ENCODE measurements around the gene HSF2.
A peak's percentile ranks its signal among the peaks of the same experiment; 100 is the strongest.

Gene HSF2, protein sequence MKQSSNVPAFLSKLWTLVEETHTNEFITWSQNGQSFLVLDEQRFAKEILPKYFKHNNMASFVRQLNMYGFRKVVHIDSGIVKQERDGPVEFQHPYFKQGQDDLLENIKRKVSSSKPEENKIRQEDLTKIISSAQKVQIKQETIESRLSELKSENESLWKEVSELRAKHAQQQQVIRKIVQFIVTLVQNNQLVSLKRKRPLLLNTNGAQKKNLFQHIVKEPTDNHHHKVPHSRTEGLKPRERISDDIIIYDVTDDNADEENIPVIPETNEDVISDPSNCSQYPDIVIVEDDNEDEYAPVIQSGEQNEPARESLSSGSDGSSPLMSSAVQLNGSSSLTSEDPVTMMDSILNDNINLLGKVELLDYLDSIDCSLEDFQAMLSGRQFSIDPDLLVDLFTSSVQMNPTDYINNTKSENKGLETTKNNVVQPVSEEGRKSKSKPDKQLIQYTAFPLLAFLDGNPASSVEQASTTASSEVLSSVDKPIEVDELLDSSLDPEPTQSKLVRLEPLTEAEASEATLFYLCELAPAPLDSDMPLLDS

DNA sequence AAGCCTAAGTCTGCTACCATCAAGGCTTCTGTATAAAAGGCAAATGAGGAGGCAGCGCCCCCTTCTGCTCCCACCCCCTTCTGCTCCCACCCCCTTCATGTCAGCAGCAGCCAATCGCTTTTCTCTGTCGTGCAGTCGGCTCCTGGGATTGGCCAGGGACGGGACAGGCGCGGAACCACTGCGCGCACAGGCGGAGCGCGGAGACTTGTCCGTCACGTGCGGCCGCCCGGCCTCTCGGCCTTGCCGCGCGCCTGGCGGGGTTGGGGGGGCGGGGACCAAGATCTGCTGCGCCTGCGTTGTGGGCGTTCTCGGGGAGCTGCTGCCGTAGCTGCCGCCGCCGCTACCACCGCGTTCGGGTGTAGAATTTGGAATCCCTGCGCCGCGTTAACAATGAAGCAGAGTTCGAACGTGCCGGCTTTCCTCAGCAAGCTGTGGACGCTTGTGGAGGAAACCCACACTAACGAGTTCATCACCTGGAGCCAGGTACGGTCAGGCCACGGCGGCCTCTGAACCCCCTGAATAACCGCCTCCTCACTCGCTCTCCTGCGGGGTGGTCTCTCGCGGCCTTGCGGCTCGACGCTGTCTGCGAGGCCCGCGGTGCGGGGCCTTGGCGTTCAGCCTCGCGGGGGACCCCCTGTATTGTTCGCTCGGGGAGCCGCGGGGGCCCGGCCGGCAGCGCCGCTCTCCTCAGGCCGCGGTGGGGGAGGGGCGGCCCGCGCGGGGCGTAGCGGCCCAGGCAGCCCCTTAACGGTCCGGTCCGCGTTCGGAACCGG, at the start of gene HSF2:
Gene HSF2, plus strand, starts transcription at position 305 of the 773 bp plus-strand sequence. Its CDS starts 86 bp downstream, at position 391.
- peak; percentile 87 to 95 for DNase-seq

DNA sequence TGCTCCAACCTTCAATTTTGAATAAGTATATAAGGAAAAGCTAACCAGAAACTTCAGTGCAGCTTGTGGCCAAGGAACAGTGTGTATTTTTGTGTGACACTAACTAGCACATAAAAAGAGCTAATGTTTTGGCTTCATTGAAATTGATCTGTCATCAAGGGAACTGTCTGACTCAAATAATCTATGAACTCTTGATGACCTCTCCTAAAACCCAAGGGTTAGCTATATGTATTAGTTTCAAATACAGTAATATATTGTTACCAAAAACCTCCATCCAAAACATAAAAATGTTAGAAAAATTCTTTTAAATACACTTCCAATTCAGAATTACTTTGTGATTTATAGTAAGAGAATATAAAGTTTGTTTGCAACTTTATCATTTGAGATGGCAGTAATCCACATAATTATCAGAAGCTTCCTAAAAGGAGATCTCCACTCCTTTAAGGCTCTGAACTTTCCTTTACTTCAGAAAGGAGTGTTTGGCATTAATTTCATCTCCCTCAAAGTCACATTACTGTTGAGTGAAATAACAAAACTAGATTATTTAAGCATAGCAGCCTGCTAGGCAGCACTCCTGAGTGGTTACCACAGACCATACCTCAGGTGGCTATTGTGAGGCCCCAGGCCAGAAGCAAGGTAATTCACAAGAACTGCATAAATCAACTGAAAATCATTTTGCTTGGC, 46.3 kb upstream of the HSF2 start:
- DNase-seq, result no peak

DNA sequence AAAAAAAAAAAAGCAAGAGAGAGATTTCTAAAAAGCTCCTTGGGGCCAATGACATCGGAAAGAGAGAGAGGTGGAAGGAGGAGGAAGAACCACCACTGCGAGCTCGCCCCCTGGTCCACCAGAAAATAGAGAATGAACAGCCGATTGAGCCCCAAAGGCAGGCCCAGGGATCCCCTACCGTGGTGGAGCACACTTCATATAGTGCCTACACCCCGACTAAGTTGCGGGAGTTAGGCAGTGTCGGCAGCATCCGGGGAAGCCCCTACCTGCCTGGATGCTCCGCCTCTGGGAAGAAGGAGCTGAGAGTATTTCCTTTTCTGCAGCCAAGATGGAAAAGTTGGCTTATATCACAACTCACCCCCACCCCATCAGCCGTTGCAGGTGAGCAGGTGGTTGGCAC, 38.6 kb upstream of the HSF2 start:
- no peak for DNase-seq

DNA sequence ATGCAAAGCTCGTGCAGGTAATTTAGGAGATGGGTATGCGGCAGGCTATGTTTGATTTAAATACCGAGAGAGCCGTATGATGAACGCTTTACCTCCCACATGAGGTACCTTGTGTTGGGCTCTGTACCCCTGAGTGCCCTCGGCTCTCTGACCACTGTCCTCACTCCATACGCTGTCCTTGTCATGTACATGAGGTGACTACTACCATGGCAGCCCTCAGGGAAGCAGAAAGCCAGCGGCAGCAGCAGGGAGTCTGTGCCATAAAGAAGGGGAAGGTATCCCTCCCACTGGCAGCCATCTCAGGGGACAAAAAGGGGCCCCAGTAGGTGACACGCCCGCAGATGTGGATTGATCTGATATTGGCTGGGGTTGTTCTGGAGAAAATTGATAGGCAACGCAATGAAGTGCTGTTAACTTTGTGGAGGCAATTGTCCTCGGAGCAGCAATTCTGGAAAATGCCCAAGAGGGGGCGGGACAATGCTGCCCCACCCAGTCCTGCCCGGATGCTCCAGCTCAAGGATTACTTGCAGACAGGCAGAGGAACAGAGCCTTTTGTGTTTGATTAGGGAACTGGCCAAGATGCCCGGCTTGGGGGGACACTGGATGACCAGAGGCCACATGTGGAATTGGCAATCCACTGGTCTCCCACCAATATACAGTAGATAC, 38.0 kb upstream of the HSF2 start:
- no peak for DNase-seq

DNA sequence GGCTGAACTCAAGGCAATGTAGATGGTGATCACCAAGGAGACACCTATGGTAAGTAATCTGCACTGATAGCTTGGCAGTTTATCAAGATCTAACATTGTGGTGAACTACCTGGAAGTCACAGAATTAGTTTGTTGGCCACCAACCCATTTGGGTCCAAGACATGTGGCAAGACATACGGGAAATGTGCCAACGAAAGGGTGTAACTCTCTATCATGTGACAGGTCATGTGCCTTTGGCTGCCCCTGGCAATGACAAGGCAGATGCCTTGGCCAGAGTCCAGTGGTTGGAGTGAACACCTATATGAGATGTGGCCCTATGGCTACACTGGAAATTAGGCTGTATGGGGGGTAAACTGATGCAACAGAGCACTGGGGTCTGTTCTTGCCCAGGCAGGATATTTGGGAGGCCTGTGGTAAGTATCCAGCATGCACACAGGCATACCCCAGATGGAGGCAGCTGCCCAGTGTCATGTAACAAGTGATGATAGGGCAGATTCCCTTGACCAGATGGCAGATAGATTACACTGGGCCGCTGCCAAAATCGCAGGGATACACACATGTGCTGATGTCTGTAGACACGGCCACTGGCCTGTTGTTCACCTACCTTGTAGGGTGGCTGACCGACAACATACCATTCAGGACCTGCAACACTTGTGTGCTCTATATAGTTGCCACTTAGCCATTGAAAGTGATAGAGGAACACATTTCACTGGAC, 35.5 kb upstream of the HSF2 start:
- DNase-seq, result no peak

DNA sequence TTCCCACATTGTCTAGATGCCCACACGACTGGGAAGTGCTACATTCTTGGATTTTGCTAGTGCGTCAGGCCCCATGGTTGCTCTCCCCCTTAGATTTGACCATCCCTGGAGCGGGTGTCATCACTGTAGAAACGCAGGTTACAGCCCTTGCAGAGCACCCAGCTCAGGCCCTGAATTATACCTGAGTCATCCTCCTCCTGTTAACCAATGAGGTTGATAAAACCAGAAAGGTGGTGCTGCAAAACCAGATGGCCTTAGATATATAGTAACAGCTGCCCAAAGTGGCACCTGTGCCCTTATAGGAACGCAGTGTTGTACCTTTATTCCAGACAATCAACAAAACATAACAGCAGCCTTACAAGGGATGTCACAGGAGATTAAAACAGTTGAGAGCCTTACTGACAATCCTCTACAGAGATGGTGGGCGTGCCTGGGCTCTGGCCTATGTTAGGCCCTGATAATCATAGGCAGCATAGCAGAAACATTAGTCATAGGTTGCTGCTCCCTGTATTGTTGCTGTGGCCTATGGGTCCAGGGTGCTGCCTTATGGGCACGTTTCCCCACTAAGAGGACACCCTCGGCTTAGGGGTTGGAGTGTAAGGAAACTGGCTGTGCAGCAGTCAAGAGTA, 33.6 kb upstream of the HSF2 start:
- DNase-seq, result no peak

DNA sequence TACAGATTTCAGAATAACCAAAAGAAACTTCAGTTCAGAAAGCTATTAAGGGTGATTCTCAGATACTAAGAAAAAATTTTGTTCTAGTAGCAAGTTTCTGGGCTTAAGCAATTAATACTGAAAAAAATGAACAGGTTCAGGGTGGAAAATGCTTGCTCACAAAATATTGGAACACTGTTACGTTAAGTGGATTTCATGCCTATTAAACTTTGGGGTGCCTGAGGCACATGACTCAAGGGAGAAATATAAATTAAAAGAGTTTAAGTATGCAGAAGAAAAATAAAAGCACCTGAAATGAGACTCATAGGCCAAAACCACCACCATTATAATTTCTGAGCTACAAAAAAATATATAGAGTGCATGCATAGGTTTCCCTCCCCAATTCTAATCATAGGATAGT, 32.3 kb upstream of the HSF2 start:
- DNase-seq, result no peak

DNA sequence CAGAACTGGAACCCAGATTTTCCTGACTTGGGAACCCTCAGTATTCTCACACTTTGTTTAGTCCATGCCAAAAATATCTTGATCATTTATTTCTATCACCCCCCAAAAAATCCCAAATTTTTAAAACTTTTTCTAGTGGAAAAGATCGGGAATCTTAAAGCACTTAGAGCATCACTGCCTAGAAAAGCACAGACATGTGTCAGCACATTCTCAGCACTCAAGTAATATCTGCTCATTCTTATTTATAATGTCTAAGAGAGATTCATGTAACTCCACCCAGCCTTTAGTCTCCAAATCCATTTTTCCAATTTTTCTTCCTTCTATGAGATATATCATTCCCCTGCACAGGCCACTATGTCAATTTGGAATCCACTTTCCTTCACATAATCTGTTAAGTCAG, 29.9 kb upstream of the HSF2 start:
- no peak for DNase-seq

DNA sequence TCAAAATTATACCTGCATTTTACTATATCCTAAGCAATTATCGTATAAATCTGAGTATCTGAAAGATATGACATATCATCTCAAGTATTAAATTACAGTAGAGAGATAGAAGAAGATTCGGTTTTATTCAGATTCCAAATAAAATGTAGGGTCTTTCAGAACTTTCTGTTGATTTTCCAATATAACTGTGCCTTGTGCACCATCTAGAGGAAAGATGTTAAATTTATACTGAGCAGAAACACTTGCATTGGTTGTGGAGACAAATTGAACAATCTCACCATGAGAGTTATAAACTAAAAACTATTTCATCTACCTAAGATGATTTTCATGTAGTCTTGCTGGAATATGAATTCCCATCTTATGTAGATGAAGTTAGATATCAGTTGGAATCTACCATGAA, 26.8 kb upstream of the HSF2 start:
- DNase-seq, result no peak

DNA sequence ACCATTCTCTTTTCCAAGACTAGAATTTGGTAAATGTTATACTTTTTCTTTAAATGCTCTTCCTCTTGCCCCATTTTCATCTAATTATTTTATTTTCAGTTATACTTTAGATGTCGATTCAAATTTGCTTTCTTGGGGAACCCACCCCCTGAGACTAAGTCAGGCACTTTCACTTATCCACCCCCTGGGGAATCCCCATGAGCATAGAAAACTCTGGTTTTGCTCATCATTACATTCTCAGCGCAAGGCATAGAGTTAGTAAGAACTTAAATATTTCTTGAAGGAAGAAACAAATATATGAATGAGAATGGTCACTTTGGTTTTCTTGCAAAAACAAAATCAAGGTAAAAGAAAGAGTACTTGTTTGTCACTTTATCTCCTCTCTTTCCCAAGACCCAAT, 25.1 kb upstream of the HSF2 start:
- no peak for DNase-seq

DNA sequence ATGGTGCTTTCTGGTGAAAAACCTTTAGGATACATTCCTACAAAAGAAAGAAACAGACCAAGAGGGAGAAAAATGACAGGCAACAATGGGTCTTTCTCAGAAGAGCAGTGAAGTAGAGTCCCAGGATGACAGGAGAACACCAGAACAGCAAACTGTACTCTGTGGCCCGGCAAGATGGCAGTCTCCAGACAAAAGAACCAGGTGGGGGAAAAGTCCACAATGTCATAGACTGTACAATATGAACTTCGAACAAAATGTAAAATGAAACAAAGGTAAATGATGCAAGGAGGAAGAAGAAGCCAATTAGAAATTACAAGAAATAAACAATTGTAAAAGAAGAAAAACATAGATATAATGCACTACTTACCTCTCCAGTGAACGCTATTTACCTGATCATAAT, 23.2 kb upstream of the HSF2 start:
- no peak for DNase-seq

DNA sequence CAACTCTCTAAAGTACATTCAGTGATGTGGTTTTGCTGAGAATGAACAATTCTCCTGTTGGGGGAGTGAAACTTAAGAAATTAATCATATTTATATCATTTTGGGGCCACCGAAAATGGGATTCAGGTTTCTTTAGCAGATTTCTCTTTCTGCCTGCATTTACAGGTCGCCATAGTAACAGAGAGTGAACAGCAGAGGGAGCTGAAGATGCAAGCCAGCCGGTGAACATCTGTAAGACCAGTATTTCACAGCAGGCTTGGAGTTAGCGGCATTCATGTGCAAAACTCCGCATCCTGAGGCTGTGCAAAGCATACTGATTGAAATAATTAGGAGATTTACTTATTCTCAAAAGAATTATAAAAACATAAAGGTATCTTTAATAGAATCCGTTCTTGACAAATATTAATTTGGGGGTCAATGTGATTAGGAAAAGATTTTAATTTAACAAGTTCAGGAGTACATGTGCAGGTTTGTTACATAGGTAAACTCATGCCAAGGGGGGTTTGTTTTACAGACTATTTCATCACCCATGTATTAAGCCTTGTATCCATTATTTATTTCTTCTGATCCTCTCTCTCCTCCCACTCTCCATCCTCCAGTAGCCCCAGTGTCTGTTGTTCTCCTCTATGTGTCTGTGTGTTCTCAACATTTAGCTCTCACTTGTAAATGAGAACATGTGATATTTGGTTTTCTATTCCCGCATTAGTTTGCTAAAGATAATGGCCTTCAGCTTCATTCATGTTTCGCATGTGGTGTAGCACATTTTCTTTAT, 17.8 kb upstream of the HSF2 start:
- DNase-seq, result peak; percentile 26 to 48

DNA sequence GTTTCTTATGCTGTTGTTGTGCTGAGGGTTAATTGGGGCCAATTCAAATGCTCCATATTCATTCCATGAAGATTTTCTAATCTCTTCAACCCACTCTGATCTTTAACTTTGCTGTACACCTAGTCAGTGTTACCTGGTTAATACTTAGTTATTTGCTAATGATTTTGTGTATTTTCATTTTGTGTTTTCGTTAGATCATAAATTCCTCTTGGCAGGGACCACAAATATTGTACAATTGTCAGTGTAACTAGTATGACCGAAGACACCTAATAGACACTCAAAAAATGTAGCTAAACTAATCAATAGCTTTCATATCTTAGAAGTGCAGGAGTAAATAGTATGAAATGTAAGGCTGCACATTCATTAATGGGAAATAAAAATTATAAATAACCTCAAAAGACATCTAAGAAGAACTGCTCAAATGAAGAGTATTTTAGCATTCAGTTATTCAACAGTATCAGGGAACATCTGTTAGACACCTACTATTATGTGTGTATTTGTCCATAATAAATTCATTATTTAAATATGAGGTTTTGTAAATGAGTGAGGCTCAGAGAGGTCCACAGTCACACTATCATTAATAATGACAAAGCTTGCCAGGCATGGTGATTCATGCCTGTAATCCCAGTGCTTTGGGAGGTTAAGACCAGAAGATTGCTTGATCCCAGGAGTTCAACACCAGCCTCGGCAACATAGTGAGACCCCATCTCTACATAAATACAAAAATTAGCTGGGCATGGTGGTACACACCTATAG, 13.4 kb upstream of the HSF2 start:
- DNase-seq, result no peak

DNA sequence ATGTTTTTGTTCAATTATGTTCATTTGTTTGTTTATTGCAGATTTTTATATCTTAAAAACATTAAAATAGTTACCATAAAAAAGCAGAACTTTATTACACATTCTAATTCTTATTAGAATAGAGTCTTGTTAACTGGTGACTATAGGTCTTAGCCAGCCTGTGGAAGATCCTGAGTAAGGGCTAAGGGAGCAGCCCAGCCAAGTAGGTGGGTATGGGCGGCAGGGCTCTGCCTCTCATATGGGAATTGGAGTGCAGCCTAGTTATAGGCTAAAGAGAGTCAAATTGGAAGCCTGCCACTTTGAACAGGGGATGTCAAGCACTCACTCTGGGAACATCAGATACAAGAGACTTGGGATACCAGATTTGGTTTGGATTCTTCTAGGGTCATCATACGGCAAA, 10.5 kb upstream of the HSF2 start:
- DNase-seq, result no peak

DNA sequence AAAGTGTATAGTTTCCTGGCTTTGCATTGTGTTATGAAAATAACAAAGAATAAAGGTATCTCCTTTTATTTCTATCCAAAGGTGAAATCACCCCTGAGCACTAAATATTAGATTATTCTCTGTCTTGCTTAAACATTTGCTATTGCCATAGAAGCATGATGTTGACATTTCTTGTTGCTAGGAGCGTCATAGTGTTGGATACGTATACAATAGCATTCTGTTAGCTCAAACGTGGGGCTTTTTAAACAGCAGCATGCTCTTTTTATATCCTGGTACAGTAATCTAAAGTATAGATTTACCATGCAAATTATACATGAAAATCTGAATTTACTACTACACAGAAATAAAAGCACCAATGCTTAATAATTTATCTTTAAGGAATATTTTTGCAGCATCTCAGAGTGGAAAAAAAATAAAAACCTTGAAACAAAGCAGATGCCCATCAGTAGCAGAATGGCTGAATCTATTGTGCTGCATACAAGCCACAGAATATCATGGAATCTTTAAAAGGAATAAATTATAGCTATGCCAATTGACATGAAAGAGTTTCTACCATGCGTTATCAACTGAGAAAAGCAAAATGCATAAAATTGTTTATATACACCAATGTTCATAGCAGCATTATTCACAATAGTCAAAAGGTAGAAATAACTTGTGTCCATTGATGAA, 9.6 kb upstream of the HSF2 start:
- no peak for DNase-seq

DNA sequence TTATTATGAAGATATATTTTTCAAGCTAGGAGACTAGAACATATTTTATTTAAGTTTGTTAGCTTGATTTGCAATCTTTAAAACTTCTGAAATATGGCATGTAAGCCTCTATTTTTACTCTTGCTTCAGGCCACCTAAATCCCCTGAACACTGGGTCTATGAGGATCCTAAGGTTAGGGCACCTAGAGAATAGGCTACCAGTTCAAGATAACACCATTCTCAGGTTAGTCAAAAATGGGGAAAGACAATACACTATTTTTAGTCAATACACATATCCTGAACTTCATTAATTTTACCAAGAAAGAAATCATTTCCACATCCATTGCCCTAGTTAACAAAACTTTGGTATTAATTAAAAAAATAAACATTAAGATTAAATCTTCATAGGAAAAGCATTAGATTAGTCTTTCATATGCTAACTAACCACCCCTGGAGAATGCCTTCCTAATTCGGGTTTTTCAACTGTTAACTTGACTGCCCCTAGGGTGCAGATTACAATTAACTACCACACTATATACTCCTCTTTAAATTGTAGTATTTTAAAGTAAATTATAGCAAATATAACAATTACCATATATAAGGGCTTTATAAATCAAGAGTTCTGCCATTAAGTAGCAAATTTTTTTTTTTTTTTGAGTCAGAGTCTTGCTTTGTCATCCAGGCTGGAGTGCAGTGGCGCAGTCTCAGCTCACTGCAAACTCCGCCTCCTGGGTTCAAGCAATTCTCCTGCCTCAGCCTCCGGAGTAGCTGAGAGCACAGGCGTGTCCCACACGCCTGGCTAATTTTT, 6.7 kb upstream of the HSF2 start:
- no peak for DNase-seq

DNA sequence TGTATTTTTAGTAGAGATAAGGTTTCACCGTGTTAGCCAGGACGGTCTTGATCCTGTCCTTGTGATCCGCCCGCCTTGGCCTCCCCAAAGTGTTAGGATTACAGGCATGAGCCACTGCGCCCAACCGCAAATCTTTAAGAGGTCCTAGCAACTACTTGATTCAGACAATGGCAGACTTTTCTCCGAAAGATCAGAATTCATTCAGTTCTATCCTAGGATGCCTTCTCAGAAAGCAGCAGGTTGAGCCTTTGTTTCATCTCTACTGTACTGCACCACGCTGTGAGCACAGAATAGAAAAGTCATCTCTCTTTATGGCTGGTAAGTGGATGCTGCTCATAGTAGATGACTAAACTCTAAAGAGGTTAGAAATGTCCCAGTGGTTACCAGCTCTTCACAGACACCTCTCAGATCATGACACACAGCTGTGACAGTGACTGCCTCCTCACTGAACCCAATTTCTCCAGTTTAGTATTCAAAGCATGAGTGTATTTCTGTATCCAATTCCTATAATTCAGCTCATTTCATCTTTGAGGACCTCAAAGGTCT, 6.0 kb upstream of the HSF2 start:
- no peak for DNase-seq

DNA sequence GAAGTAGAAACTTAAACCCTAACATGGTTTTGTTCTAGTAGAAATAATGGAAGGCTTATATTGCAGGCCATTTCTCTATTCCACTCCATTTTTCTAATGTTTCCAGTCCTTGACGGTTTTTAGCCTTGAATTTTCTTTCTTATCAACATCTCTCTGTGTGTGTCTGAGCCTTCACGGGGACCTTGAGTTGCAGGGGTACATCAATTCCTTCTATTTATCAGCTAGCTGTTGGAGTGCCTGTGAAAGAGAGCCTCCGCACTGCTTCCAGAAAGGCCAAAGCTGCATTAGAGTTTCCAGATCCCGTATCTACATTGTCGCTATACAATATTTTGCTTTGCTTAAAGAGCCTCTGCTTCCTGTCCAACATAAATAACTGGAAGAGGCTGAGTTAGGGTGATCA, 5.4 kb upstream of the HSF2 start:
- no peak for DNase-seq

DNA sequence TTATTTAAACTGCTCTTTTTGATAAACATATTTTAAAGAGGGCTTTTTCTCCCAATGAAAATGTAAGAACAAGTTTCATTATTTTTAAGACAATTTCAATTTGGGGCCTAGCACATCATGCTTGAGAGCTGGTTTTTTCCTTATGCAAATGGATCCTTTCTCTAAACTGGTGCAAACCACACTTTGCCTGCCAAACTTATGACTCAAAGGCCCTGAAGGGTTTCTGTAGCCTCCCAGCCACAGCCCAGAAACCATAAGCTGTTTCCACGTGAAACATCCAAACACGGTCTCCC, 451 bp upstream of the HSF2 start:
- no peak for DNase-seq
